Keratinocyte (primary cell): ENCODE data around the gene DNAJB2. TPM values are rescaled to one million over a fixed set of nuclear protein-coding genes. Genes with fewer than 3 reads are reported as not detected.

Experiments
- DNase-seq: peaks from one replicate; pipeline ENCODE4 v3.0.0-alpha.2; 2011; ENCODE audit warnings: low read depth, missing footprints, low spot score
- FAIRE-seq: peaks from 2 replicates; lab custom pipeline; 2011; peaks lifted over from hg19 to GRCh38; lab: Jason Lieb, UNC
- H2AFZ ChIP-seq: 2 replicates; pipeline ENCODE4 v1.6.0; 2012; ENCODE audit warnings: low read length, control low read depth, inconsistent platforms; ENCODE audit not compliant: control insufficient read depth
- H3K27ac ChIP-seq: 2 replicates; pipeline ENCODE4 v1.5.1; 2011; ENCODE audit warnings: low read length; ENCODE audit not compliant: control insufficient read depth, insufficient read depth
- H3K27me3 ChIP-seq: 3 replicates; pipeline ENCODE4 v1.6.0; 2011; ENCODE audit warnings: low read length; ENCODE audit not compliant: control insufficient read depth, insufficient read depth; ENCODE audit errors: extremely low read depth
- H3K36me3 ChIP-seq, 2 experiments: 2 replicates in 1 of 2; 3 replicates in 1 of 2; pipeline ENCODE4 v1.5.1; 2011; ENCODE audit warnings: low read length in 2 of 2, mild to moderate bottlenecking in 1 of 2; ENCODE audit not compliant: control insufficient read depth in 2 of 2, insufficient read depth in 2 of 2; ENCODE audit errors: extremely low read depth in 1 of 2
- H3K4me1 ChIP-seq: 3 replicates; pipeline ENCODE4 v1.5.1; 2011; ENCODE audit warnings: low read length; ENCODE audit not compliant: control insufficient read depth, insufficient read depth; ENCODE audit errors: extremely low read depth
- H3K4me2 ChIP-seq: 3 replicates; pipeline ENCODE4 v1.6.0; 2011; ENCODE audit warnings: low read depth, low read length; ENCODE audit not compliant: control insufficient read depth, insufficient read depth; ENCODE audit errors: extremely low read depth
- H3K4me3 ChIP-seq, 3 experiments: fragments of 200-600 bp in 1 of 3; sonication (generic) in 1 of 3; 2 replicates in 2 of 3; 3 replicates in 1 of 3; pipeline ENCODE4 v1.5.1; 2011 to 2016; ENCODE audit warnings: low read length in 3 of 3, mild to moderate bottlenecking in 3 of 3, control low read depth in 2 of 3, inconsistent platforms in 1 of 3, low read depth in 1 of 3, mixed read lengths in 1 of 3, mixed run types in 1 of 3, moderate library complexity in 1 of 3; ENCODE audit not compliant: control insufficient read depth in 2 of 3, insufficient read depth in 2 of 3; ENCODE audit errors: extremely low read depth in 1 of 3
- H3K79me2 ChIP-seq: 2 replicates; pipeline ENCODE4 v1.6.0; 2012; ENCODE audit warnings: low read length; ENCODE audit not compliant: control insufficient read depth, insufficient read depth
- H3K9ac ChIP-seq: 3 replicates; pipeline ENCODE4 v1.6.0; 2011; ENCODE audit warnings: low read length; ENCODE audit not compliant: control insufficient read depth, insufficient read depth; ENCODE audit errors: extremely low read depth
- H3K9me1 ChIP-seq: 3 replicates; pipeline ENCODE4 v1.6.0; 2011; ENCODE audit warnings: low read length; ENCODE audit not compliant: control insufficient read depth, insufficient read depth; ENCODE audit errors: extremely low read depth
- H3K9me3 ChIP-seq: 2 replicates; pipeline ENCODE4 v1.5.1; 2012; ENCODE audit warnings: low read depth, low read length; ENCODE audit not compliant: control insufficient read depth
- H4K20me1 ChIP-seq: 3 replicates; pipeline ENCODE4 v1.6.0; 2011; ENCODE audit warnings: low read length; ENCODE audit not compliant: control insufficient read depth, insufficient read depth; ENCODE audit errors: extremely low read depth
- EZH2 ChIP-seq: IDR thresholded peaks from one replicate; pipeline ENCODE4 v1.6.1; 2012; ENCODE audit warnings: inconsistent platforms, mild to moderate bottlenecking, low read length, moderate library complexity
- dilution Hi-C: fragments of 300-500 bp; cut with MboI; formaldehyde crosslinking; loops from one replicate; pipeline ENCODE4 v1.7.0; 2020; ENCODE audit warnings: low sequenced_read_pairs; ENCODE audit not compliant: extremely low pct_ligation_motif_present
- polyA plus RNA-seq, 5 experiments: library from polyadenylated mRNA; depleted of rRNA in 3 of 5; stranded (reverse) in 3 of 5; stranded (forward) in 1 of 5; unstranded in 1 of 5; fragments of >200 nt; gene quantifications; 1 replicate in 1 of 5; 2 replicates in 3 of 5; 3 replicates in 1 of 5; pipeline versions ENCODE4 v1.2.1 to v1.2.3, GENCODE V29; 2011 to 2012; ENCODE audit warnings: missing spikeins in 2 of 5, low read depth in 1 of 5, low replicate concordance in 1 of 5
- TF ChIP-seq, protein P1 (sequence below), 3 experiments: IDR thresholded peaks in 1 of 3; conservative IDR thresholded peaks in 1 of 3; optimal IDR thresholded peaks in 1 of 3; 2 replicates in 2 of 3; 3 replicates in 1 of 3; pipeline versions ENCODE3 to v1.5.1; 2011; ENCODE audit warnings: low read length in 3 of 3, mild to moderate bottlenecking in 3 of 3, moderate library complexity in 2 of 3, control low read depth in 1 of 3, inconsistent platforms in 1 of 3; ENCODE audit not compliant: insufficient read depth in 2 of 3; ENCODE audit errors: extremely low read depth in 1 of 3

The DNAJB2 gene
- polyA plus RNA-seq, 1 donor (not counting 4 experiments of a cell fraction or from before 2014, with no cell fraction given): 51.7 TPM

DNA sequence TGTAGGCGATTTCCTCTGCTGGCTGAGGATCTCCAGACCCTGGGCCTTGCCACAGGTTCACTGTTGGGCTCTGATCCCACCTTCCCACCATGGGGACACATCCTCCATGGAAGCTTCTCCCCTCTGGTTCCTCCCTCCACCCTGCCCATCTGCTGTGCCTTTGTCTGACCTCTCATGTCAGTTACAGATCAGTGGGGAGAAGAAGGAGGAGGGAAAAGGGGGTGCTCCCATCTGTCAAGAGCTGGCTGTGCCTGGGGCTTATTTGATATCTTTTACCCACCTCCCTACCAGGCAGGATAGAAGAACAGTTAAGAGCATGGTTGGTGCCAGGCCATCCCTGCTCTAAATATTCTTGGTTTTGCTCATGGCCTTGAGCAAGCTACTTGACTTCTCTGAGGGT lies 12.3 kb upstream of the DNAJB2 start:
- Histone ChIP-seq H3K9me3 (no peaks in the 10 kb centered on the region), H3K9ac (no peak overlapping the region), H4K20me1 (no peaks in the 10 kb centered on the region), H3K79me2 (no peaks in the 10 kb centered on the region), H3K36me3 (no peaks in the 10 kb centered on the region), H3K4me2 (no peak overlapping the region), H3K4me1 (peaks cover 13% of the 10 kb centered on the region), H3K27me3 (no peaks in the 10 kb centered on the region), H3K4me3 (no peak overlapping the region), H3K27ac (no peak overlapping the region), H3K9me1 (no peaks in the 10 kb centered on the region), H2AFZ (no peak overlapping the region)
- DNase-seq: no peak
- TF ChIP-seq, protein P1, sequence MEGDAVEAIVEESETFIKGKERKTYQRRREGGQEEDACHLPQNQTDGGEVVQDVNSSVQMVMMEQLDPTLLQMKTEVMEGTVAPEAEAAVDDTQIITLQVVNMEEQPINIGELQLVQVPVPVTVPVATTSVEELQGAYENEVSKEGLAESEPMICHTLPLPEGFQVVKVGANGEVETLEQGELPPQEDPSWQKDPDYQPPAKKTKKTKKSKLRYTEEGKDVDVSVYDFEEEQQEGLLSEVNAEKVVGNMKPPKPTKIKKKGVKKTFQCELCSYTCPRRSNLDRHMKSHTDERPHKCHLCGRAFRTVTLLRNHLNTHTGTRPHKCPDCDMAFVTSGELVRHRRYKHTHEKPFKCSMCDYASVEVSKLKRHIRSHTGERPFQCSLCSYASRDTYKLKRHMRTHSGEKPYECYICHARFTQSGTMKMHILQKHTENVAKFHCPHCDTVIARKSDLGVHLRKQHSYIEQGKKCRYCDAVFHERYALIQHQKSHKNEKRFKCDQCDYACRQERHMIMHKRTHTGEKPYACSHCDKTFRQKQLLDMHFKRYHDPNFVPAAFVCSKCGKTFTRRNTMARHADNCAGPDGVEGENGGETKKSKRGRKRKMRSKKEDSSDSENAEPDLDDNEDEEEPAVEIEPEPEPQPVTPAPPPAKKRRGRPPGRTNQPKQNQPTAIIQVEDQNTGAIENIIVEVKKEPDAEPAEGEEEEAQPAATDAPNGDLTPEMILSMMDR (optimal IDR thresholded peaks at IDR 0.05 in 1 of 3, IDR thresholded peaks at IDR 0.05 in 1 of 3, conservative IDR thresholded peaks at IDR 0.05 in 1 of 3; ENCODE audit: extremely low read depth in 1 of 3, insufficient read depth in 2 of 3, low read length in 3 of 3): no peak
- no peak for FAIRE-seq
- dilution Hi-C loops: no loop called here

DNA sequence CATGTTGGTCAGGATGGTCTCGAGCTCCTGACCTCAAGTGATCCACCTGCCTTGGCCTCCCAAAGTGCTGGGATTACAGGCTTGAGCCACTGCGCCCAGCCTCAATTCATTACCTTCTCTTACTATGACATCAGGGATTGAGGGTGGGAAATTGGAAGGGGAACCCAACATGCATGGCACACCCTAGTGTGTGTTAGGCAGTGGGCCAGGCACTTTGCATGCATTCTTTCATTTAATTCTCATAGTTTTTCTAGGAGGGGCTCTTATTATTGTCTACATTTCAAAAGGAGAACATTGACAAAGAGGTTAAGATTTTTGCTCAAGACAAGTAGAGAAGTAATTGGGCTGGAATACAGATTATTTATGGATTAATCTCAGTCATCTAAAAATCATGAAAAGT lies 10.9 kb upstream of the DNAJB2 start:
- H3K4me3 ChIP-seq: no peak overlapping the region
- no peak for TF ChIP-seq EZH2
- TF ChIP-seq, protein P1 (optimal IDR thresholded peaks at IDR 0.05 in 1 of 3, IDR thresholded peaks at IDR 0.05 in 1 of 3, conservative IDR thresholded peaks at IDR 0.05 in 1 of 3; ENCODE audit: extremely low read depth in 1 of 3, insufficient read depth in 2 of 3, low read length in 3 of 3): no peak
- H3K9me3 ChIP-seq: no peaks in the 10 kb centered on the region
- no peak overlapping the region for H2AFZ ChIP-seq
- FAIRE-seq (no peak), DNase-seq (no peak)
- no peak overlapping the region for H3K9ac ChIP-seq
- no peak overlapping the region for H3K4me2 ChIP-seq
- H3K9me1 ChIP-seq: no peaks in the 10 kb centered on the region
- H3K4me1 ChIP-seq: peaks cover 17% of the 10 kb centered on the region
- no peak overlapping the region for H3K27ac ChIP-seq
- no peaks in the 10 kb centered on the region for H4K20me1 ChIP-seq
- dilution Hi-C loops: no loop called here
- H3K79me2 ChIP-seq: no peaks in the 10 kb centered on the region
- H3K36me3 ChIP-seq: no peaks in the 10 kb centered on the region
- H3K27me3 ChIP-seq: no peaks in the 10 kb centered on the region
